ENCODE data around the gene ATAD1. TPM values are rescaled to one million over a fixed set of nuclear protein-coding genes. Genes with fewer than 3 reads are reported as not detected.
"Not testable (repeated sequence)": the region's sequence is repeated elsewhere in the genome, so short reads cannot be mapped to it uniquely, and the experiment has no call there.

ATAD1 gene
- total RNA-seq, 2 experiments from 2014 or later, result 33.7 to 38.7 TPM

DNA sequence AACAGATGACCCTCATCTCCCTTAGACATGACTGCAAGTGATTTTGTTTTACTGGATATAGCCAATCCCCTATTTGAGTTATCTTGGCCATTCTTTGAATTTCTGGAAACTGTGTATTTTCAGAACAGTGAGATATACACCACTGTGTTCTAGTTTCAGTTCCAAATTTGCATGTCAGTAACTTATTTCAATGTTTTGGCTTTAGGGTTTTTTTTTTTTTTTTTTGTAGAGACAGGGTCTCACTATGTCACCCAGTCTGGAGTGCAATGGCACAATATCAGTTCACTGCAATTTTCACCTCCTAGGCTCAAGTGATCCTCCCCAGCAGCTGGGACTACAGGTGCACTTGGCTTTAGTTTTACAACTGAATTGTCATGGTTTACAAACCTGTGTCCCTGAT is 67.2 kb downstream of the ATAD1 start:
- Histone ChIP-seq H3K4me1 (ENCODE audit: insufficient read depth, low read length) (no peaks in the 10 kb centered on the region), H3K9me3 (ENCODE audit: control insufficient read depth in 1 of 2, insufficient read depth in 1 of 2, low read length in 2 of 2) (no peaks in the 10 kb centered on the region), H3K27me3 (ENCODE audit: control insufficient read depth in 1 of 2, insufficient read depth in 2 of 2, low read length in 2 of 2) (no peaks in the 10 kb centered on the region), H3K36me3 (ENCODE audit: insufficient read depth, low read length) (peaks cover 27% of the 10 kb centered on the region), H3K4me3 (ENCODE audit: low read length) (no peak overlapping the region), H3K27ac (ENCODE audit: low read depth in 1 of 2, low read length in 2 of 2) (no peak overlapping the region)
- Mint-ChIP-seq H3K9me3 (no peaks in the 10 kb centered on the region), H3K4me3 (no peak overlapping the region), H3K36me3 (ENCODE audit: low read depth) (peaks cover 31% of the 10 kb centered on the region), H3K27me3 (no peaks in the 10 kb centered on the region), H3K4me1 (ENCODE audit: low read depth) (no peaks in the 10 kb centered on the region), H3K27ac (no peak overlapping the region)
- ChIA-PET POLR2A (no interaction called here), CTCF (no interaction called here)
- ATAC-seq (ENCODE audit: poor library complexity), result no peak
- intact Hi-C loops (cut with DNase I, micrococcal nuclease), result no loop called here
- no peak for TF ChIP-seq CTCF (IDR thresholded peaks at IDR 0.05)
- no peak for DNase-seq

DNA sequence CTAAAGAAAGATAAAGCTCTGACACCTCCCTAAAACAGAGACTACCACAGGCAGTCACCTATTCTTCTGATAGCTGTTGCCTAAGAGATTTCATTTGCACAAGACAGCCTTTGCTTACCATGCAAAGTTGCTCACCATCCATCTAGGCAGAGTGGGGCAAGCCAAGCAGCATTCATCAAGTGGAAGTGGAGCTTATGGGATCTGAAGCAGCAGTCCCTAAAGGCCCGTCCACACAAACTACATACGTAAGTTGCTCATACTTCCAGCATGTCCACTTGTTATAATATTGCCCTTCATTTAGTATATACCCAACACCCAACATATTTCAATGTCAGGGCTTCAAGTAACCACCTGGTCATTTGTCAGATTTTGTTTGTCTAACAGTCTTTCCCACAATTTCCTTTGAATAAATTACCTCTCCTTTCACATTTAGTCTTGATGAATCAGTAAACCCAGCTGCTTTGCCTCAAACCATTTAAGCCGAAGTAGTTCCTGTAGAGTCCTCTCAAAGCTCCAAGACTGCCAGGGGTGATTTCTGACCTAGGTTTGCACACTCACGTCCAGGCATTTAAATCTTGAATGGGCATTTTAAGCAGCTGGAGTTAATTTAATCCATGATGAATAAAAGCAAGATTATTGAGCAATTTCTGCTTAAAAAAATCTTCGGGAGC is 67.9 kb downstream of the ATAD1 start:
- Histone ChIP-seq H3K4me3 (ENCODE audit: low read length) (no peak overlapping the region), H3K36me3 (ENCODE audit: insufficient read depth, low read length) (peaks cover 22% of the 10 kb centered on the region), H3K27me3 (ENCODE audit: control insufficient read depth in 1 of 2, insufficient read depth in 2 of 2, low read length in 2 of 2) (no peaks in the 10 kb centered on the region), H3K9me3 (ENCODE audit: control insufficient read depth in 1 of 2, insufficient read depth in 1 of 2, low read length in 2 of 2) (no peaks in the 10 kb centered on the region), H3K4me1 (ENCODE audit: insufficient read depth, low read length) (no peaks in the 10 kb centered on the region), H3K27ac (ENCODE audit: low read depth in 1 of 2, low read length in 2 of 2) (no peak overlapping the region)
- no peak for TF ChIP-seq CTCF (IDR thresholded peaks at IDR 0.05)
- ChIA-PET CTCF (no interaction called here), POLR2A (no interaction called here)
- Mint-ChIP-seq H3K4me3 (no peak overlapping the region), H3K4me1 (ENCODE audit: low read depth) (no peaks in the 10 kb centered on the region), H3K27ac (peak overlapping the region; percentile 32), H3K27me3 (no peaks in the 10 kb centered on the region), H3K36me3 (ENCODE audit: low read depth) (peaks cover 25% of the 10 kb centered on the region), H3K9me3 (no peaks in the 10 kb centered on the region)
- intact Hi-C loops (cut with DNase I, micrococcal nuclease), result no loop called here
- DNase-seq (no peak), ATAC-seq (ENCODE audit: poor library complexity) (no peak)

DNA sequence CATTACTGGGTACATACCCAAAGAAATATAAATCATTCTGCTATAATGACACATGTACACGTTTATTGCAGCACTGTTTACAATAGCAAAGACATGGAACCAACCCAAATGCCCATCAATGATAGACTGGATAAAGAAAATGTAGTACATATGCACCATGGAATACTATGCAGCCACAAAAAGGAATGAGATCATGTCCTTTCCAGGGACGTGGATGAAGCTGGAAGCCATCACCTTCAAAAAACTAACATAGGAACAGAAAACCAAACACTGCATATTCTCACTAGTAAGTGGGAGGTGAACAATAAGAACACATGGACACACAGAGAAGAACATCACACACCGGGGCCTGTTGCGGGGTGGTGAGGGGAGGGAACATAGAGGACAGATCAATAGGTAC is 69.8 kb downstream of the ATAD1 start:
- H3K9me3 Mint-ChIP-seq; H3K27me3 Mint-ChIP-seq; H3K9me3 ChIP-seq (ENCODE audit: control insufficient read depth in 1 of 2, insufficient read depth in 1 of 2, low read length in 2 of 2); DNase-seq; H3K27ac ChIP-seq (ENCODE audit: low read depth in 1 of 2, low read length in 2 of 2); intact Hi-C loops (cut with DNase I, micrococcal nuclease); ATAC-seq (ENCODE audit: poor library complexity); H3K27ac Mint-ChIP-seq; H3K36me3 ChIP-seq (ENCODE audit: insufficient read depth, low read length); H3K4me3 Mint-ChIP-seq; H3K36me3 Mint-ChIP-seq (ENCODE audit: low read depth); H3K27me3 ChIP-seq (ENCODE audit: control insufficient read depth in 1 of 2, insufficient read depth in 2 of 2, low read length in 2 of 2); H3K4me1 ChIP-seq (ENCODE audit: insufficient read depth, low read length); H3K4me1 Mint-ChIP-seq (ENCODE audit: low read depth); H3K4me3 ChIP-seq (ENCODE audit: low read length): not testable (repeated sequence)
- CTCF ChIA-PET, result interaction anchor here (0.7 to 0.9 kb wide), 2 partner anchors 9 to 34 kb away, joined by 3 read pairs; no protein-coding TSS in a partner anchor
- POLR2A ChIA-PET, result interaction anchor here (0.7 kb wide), 1 partner anchor 1029 kb away, joined by 4 read pairs; no protein-coding TSS in a partner anchor

GRCh38 chr10:87746911-87747310 is 71.1 kb downstream of the ATAD1 start:
- Mint-ChIP-seq H3K36me3 (ENCODE audit: low read depth) (no peaks in the 10 kb centered on the region), H3K27me3 (no peaks in the 10 kb centered on the region), H3K4me3 (no peak overlapping the region), H3K4me1 (ENCODE audit: low read depth) (no peaks in the 10 kb centered on the region), H3K27ac (no peak overlapping the region), H3K9me3 (no peaks in the 10 kb centered on the region)
- intact Hi-C loops (cut with DNase I, micrococcal nuclease), result no loop called here
- Histone ChIP-seq H3K27ac (ENCODE audit: low read depth in 1 of 2, low read length in 2 of 2) (no peak overlapping the region), H3K4me3 (ENCODE audit: low read length) (no peak overlapping the region), H3K27me3 (ENCODE audit: control insufficient read depth in 1 of 2, insufficient read depth in 2 of 2, low read length in 2 of 2) (no peaks in the 10 kb centered on the region), H3K9me3 (ENCODE audit: control insufficient read depth in 1 of 2, insufficient read depth in 1 of 2, low read length in 2 of 2) (no peaks in the 10 kb centered on the region), H3K4me1 (ENCODE audit: insufficient read depth, low read length) (no peaks in the 10 kb centered on the region), H3K36me3 (ENCODE audit: insufficient read depth, low read length) (no peaks in the 10 kb centered on the region)
- ChIA-PET CTCF (no interaction called here), POLR2A (no interaction called here)
- ATAC-seq (ENCODE audit: poor library complexity) (no peak), DNase-seq (no peak)
- no peak for TF ChIP-seq CTCF (IDR thresholded peaks at IDR 0.05)

Data from CD4-positive, alpha-beta T cell (primary cell).